Hepatocyte (in vitro differentiated cells): ENCODE data around the gene KCTD18. TPM values are rescaled to one million over a fixed set of nuclear protein-coding genes. Genes with fewer than 3 reads are reported as not detected.

Experiments
- DNase-seq: peaks from one replicate; pipeline ENCODE4 v3.0.0-alpha.2; 2016; ENCODE audit warnings: low spot score
- H2AFZ ChIP-seq: fragments of 200-600 bp; sonication (generic); 2 replicates; pipeline ENCODE4 v1.6.0; 2016; ENCODE audit warnings: antibody characterized with exemption, mild to moderate bottlenecking
- H3K27ac ChIP-seq: fragments of 200-600 bp; sonication (generic); 2 replicates; pipeline ENCODE4 v1.5.1; 2016; ENCODE audit warnings: mild to moderate bottlenecking
- H3K27me3 ChIP-seq: fragments of 200-600 bp; sonication (generic); 2 replicates; pipeline ENCODE4 v1.6.1; 2016
- H3K36me3 ChIP-seq: fragments of 200-600 bp; sonication (generic); replicated peaks from 2 replicates; pipeline ENCODE4 v1.5.1; 2016; ENCODE audit warnings: low read depth; ENCODE audit not compliant: insufficient read depth
- H3K4me1 ChIP-seq: fragments of 200-600 bp; sonication (generic); 2 replicates; pipeline ENCODE4 v1.5.1; 2016; ENCODE audit warnings: mild to moderate bottlenecking, moderate library complexity; ENCODE audit not compliant: insufficient read depth
- H3K4me2 ChIP-seq: fragments of 200-600 bp; sonication (generic); 2 replicates; pipeline ENCODE4 v1.6.0; 2016
- H3K4me3 ChIP-seq: fragments of 200-600 bp; sonication (generic); 2 replicates; pipeline ENCODE4 v1.5.1; 2016; ENCODE audit warnings: mild to moderate bottlenecking
- H3K79me2 ChIP-seq: fragments of 200-600 bp; sonication (generic); 2 replicates; pipeline ENCODE4 v1.6.0; 2017; ENCODE audit warnings: mild to moderate bottlenecking
- H3K9me2 ChIP-seq: fragments of 200-600 bp; sonication (generic); replicated peaks from 2 replicates; pipeline ENCODE4 v1.6.0; 2017; ENCODE audit warnings: mild to moderate bottlenecking; ENCODE audit not compliant: insufficient read depth
- H3K9me3 ChIP-seq: fragments of 200-600 bp; sonication (generic); 2 replicates; pipeline ENCODE4 v1.5.1; 2016; ENCODE audit warnings: low read depth, mild to moderate bottlenecking
- H4K20me1 ChIP-seq: fragments of 200-600 bp; sonication (generic); 2 replicates; pipeline ENCODE4 v1.6.0; 2016; ENCODE audit warnings: mild to moderate bottlenecking; ENCODE audit not compliant: insufficient read depth, poor library complexity, severe bottlenecking
- CTCF ChIP-seq: fragments of 200-600 bp; sonication (generic); IDR thresholded peaks from 2 replicates; pipeline ENCODE4 v1.5.1; 2016; ENCODE audit warnings: antibody characterized with exemption, mild to moderate bottlenecking; ENCODE audit not compliant: poor library complexity
- EZH2 ChIP-seq: fragments of 200-600 bp; sonication (generic); IDR thresholded peaks from 2 replicates; pipeline ENCODE4 v1.6.1; 2016; ENCODE audit warnings: antibody characterized with exemption, mild to moderate bottlenecking, borderline replicate concordance
- EZH2phosphoT487 ChIP-seq: fragments of 200-600 bp; sonication (generic); IDR thresholded peaks from one replicate; pipeline ENCODE4 v1.6.1; 2018; ENCODE audit warnings: antibody characterized with exemption, mild to moderate bottlenecking, low read depth, moderate library complexity; ENCODE audit not compliant: unreplicated experiment, severe bottlenecking
- WGBS: methylation state at CpG from one replicate; pipeline ENCODE4 v1.1.6; 2016; ENCODE audit warnings: low lambda C conversion rate; ENCODE audit errors: missing lambda C conversion rate; 5-methylcytosine and 5-hydroxymethylcytosine counted together
- polyA plus RNA-seq: library from polyadenylated mRNA; unstranded; fragments of >200 nt; fragmentation: Nextera tagmentation; extraction: Ambion mirVana; gene quantifications from 2 replicates; pipeline ENCODE4 v1.2.1, GENCODE V29; 2016
- total RNA-seq: library from RNA; depleted of rRNA; stranded (reverse); fragments of >200 nt; gene quantifications from 2 replicates; pipeline ENCODE4 v1.2.3, GENCODE V29; 2014

KCTD18 gene
- total and polyA plus RNA-seq, 2 experiments from 2014 or later: 12.7 to 13.4 TPM

DNA sequence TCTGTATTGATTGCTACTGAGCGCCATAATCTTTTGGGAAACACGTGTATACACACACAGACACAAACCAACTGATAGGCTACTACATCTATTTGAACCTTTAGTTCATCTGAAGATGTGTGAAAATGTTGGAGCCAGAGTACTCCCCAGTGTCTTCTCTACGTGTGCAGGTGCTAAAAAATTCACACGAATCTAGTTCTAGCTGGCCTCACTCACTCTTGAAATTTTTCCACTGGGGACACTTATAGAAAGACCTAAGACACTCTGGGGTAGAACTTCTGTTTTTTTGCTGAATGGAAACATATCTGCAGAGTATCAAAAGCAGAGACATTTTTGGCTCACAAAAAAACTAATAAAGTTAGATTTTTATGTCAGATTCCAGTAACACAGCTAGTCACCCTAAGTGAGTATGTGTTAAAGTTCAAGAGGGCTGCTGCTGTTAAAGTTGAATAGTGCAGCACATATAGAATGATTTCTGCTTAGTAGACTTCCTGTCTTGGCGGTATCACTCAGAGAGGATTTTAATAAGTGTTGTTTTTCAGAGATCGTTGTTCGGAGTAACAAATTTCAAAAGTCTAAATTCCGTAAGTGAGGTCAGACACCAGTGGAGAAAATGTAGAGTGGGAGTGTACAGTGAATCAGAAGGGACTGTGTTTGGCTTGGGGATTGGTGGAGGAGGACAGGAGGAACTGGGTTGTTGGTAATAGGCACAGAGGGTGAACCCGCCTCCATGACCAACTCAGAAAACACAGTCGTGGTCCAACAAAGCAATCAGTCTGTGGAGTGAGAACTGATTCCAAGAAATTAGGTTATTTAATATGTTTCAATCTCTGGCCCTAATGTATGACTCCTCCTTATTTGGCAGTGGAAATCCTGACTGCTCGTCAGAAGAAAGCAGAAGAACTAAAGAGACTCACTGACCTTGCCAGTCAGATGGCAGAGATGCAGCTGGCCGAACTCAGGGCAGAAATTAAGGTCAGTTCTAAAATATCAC is 43.1 kb downstream of the KCTD18 start:
- Histone ChIP-seq H3K79me2 (peaks cover 4% of the 10 kb centered on the region), H3K9me2 (no peaks in the 10 kb centered on the region), H2AFZ (no peak overlapping the region), H4K20me1 (peaks cover 3% of the 10 kb centered on the region), H3K4me2 (no peak overlapping the region), H3K4me3 (no peak overlapping the region), H3K9me3 (no peaks in the 10 kb centered on the region), H3K4me1 (no peaks in the 10 kb centered on the region), H3K27ac (no peak overlapping the region), H3K27me3 (no peaks in the 10 kb centered on the region), H3K36me3 (no peaks in the 10 kb centered on the region)
- WGBS: 89% methylated on average over 12 of the region's 12 CpGs
- no peak for TF ChIP-seq EZH2phosphoT487
- TF ChIP-seq CTCF: no peak
- no peak for TF ChIP-seq EZH2
- no peak for DNase-seq

DNA sequence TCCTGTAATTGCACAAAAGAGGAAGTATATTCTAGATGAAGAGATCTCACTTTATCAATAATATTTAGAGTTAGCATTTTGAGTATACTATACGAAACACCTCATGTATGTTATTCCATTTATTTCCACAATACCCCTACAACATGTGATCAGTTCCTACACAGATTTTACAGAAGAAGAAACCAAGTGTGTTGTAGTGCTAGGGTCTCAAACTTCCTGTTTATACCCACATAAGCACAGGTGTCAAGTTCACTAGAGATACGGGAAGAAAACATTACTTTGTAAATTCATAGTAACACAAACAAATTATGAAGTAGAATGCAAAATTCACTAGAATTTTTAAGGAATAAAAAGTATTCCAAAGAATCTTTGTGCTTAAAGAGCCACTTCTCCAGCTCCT is 46.4 kb downstream of the KCTD18 start:
- Histone ChIP-seq H3K79me2 (peaks cover 4% of the 10 kb centered on the region), H3K27me3 (no peaks in the 10 kb centered on the region), H3K27ac (no peak overlapping the region), H3K4me3 (no peak overlapping the region), H3K4me2 (no peak overlapping the region), H3K36me3 (no peaks in the 10 kb centered on the region), H3K4me1 (no peaks in the 10 kb centered on the region), H3K9me3 (no peaks in the 10 kb centered on the region), H2AFZ (no peak overlapping the region), H4K20me1 (peaks cover 3% of the 10 kb centered on the region), H3K9me2 (no peaks in the 10 kb centered on the region)
- 90% methylated on average over 2 of the region's 2 CpGs for WGBS
- no peak for TF ChIP-seq CTCF
- TF ChIP-seq EZH2phosphoT487: no peak
- no peak for TF ChIP-seq EZH2
- no peak for DNase-seq

- 93% methylated on average over 2 of the region's 2 CpGs for whole genome bisulfite sequencing
- no peaks in the 10 kb centered on the region for H3K9me2 ChIP-seq
- TF ChIP-seq CTCF: no peak
- no peak for TF ChIP-seq EZH2
- H3K27ac ChIP-seq: no peak overlapping the region
- H3K36me3 ChIP-seq: no peaks in the 10 kb centered on the region
- no peak overlapping the region for H3K4me2 ChIP-seq
- no peak for DNase-seq
- H4K20me1 ChIP-seq: peaks cover 3% of the 10 kb centered on the region
- H3K27me3 ChIP-seq: no peaks in the 10 kb centered on the region
- no peak overlapping the region for H2AFZ ChIP-seq
- H3K9me3 ChIP-seq: no peaks in the 10 kb centered on the region
- no peak overlapping the region for H3K4me3 ChIP-seq
- H3K79me2 ChIP-seq: peaks cover 4% of the 10 kb centered on the region
- H3K4me1 ChIP-seq: no peaks in the 10 kb centered on the region
Measured at GRCh38 chr2:200461846-200462710, 47.8 kb downstream of the KCTD18 start.
